ENCODE results near the gene EXPH5.

EXPH5 gene

GRCh38 chr11:108498816-108499408 is 94.7 kb downstream of the EXPH5 start:
- DNase-seq (ENCODE audit: low spot score) = no peak
- in situ Hi-C loops (cut with MboI; ENCODE audit: low pct_unique_long_range_greater_than_20kb, low sequenced_read_pairs, unreplicated experiment) = no loop called here
- TF ChIP-seq CTCF (IDR thresholded peaks at IDR 0.05; ENCODE audit: extremely low read depth, insufficient read depth, missing control alignments) = no peak

GRCh38 chr11:108498046-108498815 is 95.3 kb downstream of the EXPH5 start, which contains the start of gene POGLUT3:
Gene POGLUT3 (minus strand): TSS chr11:108498384. CDS start chr11:108498366, 18 bp downstream.
- in situ Hi-C loops (cut with MboI; ENCODE audit: low pct_unique_long_range_greater_than_20kb, low sequenced_read_pairs, unreplicated experiment) = no loop called here
- TF ChIP-seq CTCF (IDR thresholded peaks at IDR 0.05; ENCODE audit: extremely low read depth, insufficient read depth, missing control alignments) = no peak
- peak; percentile 81 for DNase-seq (ENCODE audit: low spot score)

- DNase-seq (ENCODE audit: low spot score) = peak; percentile 75
- in situ Hi-C loops (cut with MboI; ENCODE audit: low pct_unique_long_range_greater_than_20kb, low sequenced_read_pairs, unreplicated experiment) = no loop called here
- TF ChIP-seq CTCF (IDR thresholded peaks at IDR 0.05; ENCODE audit: extremely low read depth, insufficient read depth, missing control alignments) = no peak
Observed at GRCh38 chr11:108497317-108498045, 96.1 kb downstream of the EXPH5 start.

- in situ Hi-C loops (cut with MboI; ENCODE audit: low pct_unique_long_range_greater_than_20kb, low sequenced_read_pairs, unreplicated experiment) = no loop called here
- no peak for TF ChIP-seq CTCF (IDR thresholded peaks at IDR 0.05; ENCODE audit: extremely low read depth, insufficient read depth, missing control alignments)
- DNase-seq (ENCODE audit: low spot score) = peak; percentile 25
Observed at GRCh38 chr11:108496643-108497256, 96.8 kb downstream of the EXPH5 start.

- no peak for TF ChIP-seq CTCF (IDR thresholded peaks at IDR 0.05; ENCODE audit: extremely low read depth, insufficient read depth, missing control alignments)
- in situ Hi-C loops (cut with MboI; ENCODE audit: low pct_unique_long_range_greater_than_20kb, low sequenced_read_pairs, unreplicated experiment) = no loop called here
- no peak for DNase-seq (ENCODE audit: low spot score)
Observed at GRCh38 chr11:108495326-108495725, 98.2 kb downstream of the EXPH5 start.

- no peak for DNase-seq (ENCODE audit: low spot score)
- in situ Hi-C loops (cut with MboI; ENCODE audit: low pct_unique_long_range_greater_than_20kb, low sequenced_read_pairs, unreplicated experiment) = no loop called here
- no peak for TF ChIP-seq CTCF (IDR thresholded peaks at IDR 0.05; ENCODE audit: extremely low read depth, insufficient read depth, missing control alignments)
Observed at GRCh38 chr11:108494182-108494581, 99.4 kb downstream of the EXPH5 start.

All from GM13977 (cell line).